Measurements from ENCODE around the gene TCAIM. TPM values are rescaled to one million over a fixed set of nuclear protein-coding genes. Genes with fewer than 3 reads are reported as not detected.

The TCAIM gene
- total RNA-seq, 4 donors from 2014 or later = 26.2 to 33.3 (median 27.7) TPM

DNA sequence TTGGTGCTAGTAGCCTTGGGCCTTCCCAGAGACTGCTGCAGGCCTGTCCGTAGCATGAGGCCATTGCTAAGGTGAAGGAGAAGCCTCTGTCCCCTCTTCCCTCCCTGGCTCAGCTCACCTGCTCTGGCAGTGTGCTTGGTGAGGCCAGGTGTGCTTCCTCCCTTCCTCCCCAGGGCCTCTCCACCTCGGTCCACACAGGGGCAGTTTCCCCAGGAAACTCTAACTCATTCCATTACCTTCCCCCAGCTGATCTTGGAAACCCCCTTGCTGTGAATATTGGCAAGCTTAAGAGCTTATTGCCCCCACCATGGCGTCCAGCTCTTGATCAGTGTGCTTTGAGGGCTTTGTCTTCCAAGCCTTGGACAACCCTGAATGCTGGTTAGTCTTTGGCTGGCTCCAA is 86.2 kb downstream of the TCAIM start:
- WGBS, 2 donors = 70 to 78% methylated on average over 3 of the region's 3 CpGs
- Histone ChIP-seq H3K9me3 (no peaks in the 10 kb centered on the region), H3K27ac (no peak overlapping the region), H3K4me3 (replicated peaks in 1 of 3) (no peak overlapping the region), H3K36me3 (no peaks in the 10 kb centered on the region), H3K27me3 (no peaks in the 10 kb centered on the region), H3K4me1 (no peaks in the 10 kb centered on the region)
- no peak for DNase-seq
- intact Hi-C loops (cut with DNase I) = no loop called here
- TF ChIP-seq, protein P1, sequence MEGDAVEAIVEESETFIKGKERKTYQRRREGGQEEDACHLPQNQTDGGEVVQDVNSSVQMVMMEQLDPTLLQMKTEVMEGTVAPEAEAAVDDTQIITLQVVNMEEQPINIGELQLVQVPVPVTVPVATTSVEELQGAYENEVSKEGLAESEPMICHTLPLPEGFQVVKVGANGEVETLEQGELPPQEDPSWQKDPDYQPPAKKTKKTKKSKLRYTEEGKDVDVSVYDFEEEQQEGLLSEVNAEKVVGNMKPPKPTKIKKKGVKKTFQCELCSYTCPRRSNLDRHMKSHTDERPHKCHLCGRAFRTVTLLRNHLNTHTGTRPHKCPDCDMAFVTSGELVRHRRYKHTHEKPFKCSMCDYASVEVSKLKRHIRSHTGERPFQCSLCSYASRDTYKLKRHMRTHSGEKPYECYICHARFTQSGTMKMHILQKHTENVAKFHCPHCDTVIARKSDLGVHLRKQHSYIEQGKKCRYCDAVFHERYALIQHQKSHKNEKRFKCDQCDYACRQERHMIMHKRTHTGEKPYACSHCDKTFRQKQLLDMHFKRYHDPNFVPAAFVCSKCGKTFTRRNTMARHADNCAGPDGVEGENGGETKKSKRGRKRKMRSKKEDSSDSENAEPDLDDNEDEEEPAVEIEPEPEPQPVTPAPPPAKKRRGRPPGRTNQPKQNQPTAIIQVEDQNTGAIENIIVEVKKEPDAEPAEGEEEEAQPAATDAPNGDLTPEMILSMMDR (IDR thresholded peaks at IDR 0.05) = no peak
- no peak for TF ChIP-seq POLR2A (IDR thresholded peaks at IDR 0.05)

DNA sequence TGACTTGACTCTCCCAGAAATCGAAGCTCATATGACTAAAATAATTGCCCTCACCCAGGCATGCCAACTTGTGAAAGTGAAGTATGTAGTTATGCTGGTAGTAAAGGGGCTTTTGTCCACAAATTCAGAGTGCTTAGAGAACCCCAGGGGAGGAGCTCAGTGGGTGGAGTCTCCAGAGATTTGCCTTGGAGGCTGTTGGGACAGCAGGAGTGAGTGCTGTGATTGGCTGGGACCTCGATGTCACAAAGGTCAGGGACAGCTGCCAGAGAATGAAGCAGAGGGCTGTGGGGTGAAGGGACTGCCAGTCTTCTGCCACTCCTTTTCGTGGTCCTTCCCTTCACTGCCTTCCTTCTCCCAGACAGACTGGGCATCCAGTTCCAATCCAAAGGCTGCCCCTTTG is 89.1 kb downstream of the TCAIM start:
- TF ChIP-seq POLR2A (IDR thresholded peaks at IDR 0.05) = no peak
- TF ChIP-seq, protein P1 (IDR thresholded peaks at IDR 0.05) = no peak
- no peak for DNase-seq
- H3K4me1 ChIP-seq = no peaks in the 10 kb centered on the region
- intact Hi-C loops (cut with DNase I) = no loop called here
- no peak overlapping the region for H3K4me3 ChIP-seq (replicated peaks in 1 of 3)
- H3K36me3 ChIP-seq = no peaks in the 10 kb centered on the region
- H3K27me3 ChIP-seq = no peaks in the 10 kb centered on the region
- WGBS, 2 donors = 83 to 87% methylated on average over 3 of the region's 3 CpGs
- H3K27ac ChIP-seq = no peak overlapping the region
- H3K9me3 ChIP-seq = no peaks in the 10 kb centered on the region

DNA sequence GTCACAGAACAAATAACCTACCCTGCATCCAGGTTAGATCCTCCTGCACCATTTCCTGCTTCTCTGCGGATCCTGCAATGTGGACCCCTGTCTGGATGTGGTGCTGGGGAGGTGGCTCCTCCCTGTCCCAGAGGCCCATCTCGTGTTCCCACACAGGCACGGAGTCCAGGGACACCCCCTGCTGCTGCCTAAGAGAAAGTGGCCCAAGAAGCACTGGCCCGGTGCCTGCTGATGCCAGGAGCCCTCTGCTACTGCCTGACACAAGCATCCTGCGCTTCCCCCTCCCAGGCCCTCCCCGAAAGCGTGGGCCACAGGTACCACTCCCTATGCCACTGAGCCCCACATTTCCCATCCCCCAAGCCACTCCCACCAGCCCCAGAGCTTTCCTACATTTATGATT is 90.3 kb downstream of the TCAIM start:
- Histone ChIP-seq H3K4me3 (replicated peaks in 1 of 3) (no peak overlapping the region), H3K27ac (no peak overlapping the region), H3K4me1 (no peaks in the 10 kb centered on the region), H3K9me3 (no peaks in the 10 kb centered on the region), H3K36me3 (no peaks in the 10 kb centered on the region), H3K27me3 (no peaks in the 10 kb centered on the region)
- WGBS, 2 donors = 76 to 78% methylated on average over 5 of the region's 7 CpGs
- DNase-seq = no peak
- intact Hi-C loops (cut with DNase I) = no loop called here
- no peak for TF ChIP-seq POLR2A (IDR thresholded peaks at IDR 0.05)
- TF ChIP-seq, protein P1 (IDR thresholded peaks at IDR 0.05) = no peak

DNA sequence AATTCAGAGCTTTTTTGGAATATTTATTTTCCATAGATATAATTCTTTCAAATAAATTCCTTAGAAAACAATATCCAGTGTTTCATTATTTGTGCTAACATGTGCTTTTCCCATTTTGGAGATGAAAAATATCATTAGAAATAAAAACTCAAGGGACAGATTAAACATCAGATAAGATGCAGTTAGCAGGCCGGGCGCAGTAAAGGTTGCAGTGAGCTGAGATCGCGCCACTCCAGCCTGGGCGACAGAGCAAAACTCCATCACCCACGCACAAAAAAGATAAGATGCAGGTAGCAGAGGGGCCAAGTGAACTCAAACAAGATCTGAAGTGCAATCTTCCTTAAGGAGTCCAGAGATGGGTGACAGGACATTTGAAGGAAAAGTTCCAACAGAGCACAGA is 90.9 kb downstream of the TCAIM start:
- no peak overlapping the region for H3K4me3 ChIP-seq (replicated peaks in 1 of 3)
- TF ChIP-seq, protein P1 (IDR thresholded peaks at IDR 0.05) = no peak
- no peak for TF ChIP-seq POLR2A (IDR thresholded peaks at IDR 0.05)
- H3K27ac ChIP-seq = no peak overlapping the region
- WGBS, 2 donors = 84 to 90% methylated on average over 6 of the region's 6 CpGs
- intact Hi-C loops (cut with DNase I) = no loop called here
- H3K4me1 ChIP-seq = no peaks in the 10 kb centered on the region
- no peaks in the 10 kb centered on the region for H3K36me3 ChIP-seq
- no peaks in the 10 kb centered on the region for H3K9me3 ChIP-seq
- no peak for DNase-seq
- no peaks in the 10 kb centered on the region for H3K27me3 ChIP-seq

DNA sequence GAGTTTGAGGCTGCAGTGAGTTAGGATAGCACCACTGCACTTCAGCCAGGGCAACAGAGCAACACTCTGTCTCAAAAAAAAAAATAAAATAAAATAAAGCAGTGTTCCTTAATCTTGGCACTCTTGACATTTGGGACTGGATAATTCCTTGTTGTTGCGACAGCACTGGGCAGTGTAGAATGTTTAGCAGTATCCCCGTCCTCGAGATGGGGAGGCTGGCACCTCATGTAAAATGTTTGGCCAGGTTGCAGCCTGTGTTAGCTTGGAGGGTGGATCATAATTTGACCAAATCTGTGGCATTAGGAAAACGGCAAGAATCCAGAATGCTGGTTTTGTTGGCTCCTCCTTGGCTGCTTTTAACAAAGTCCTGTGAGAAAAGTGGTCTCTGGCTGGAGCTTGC is 91.9 kb downstream of the TCAIM start:
- Histone ChIP-seq H3K27ac (no peak overlapping the region), H3K4me1 (no peaks in the 10 kb centered on the region)

More for the DNA sequence above, 91.9 kb downstream of the TCAIM start:
- intact Hi-C loops (cut with DNase I) = no loop called here
- H3K4me3 ChIP-seq (replicated peaks in 1 of 3) = no peak overlapping the region
- DNase-seq = no peak
- TF ChIP-seq, protein P1 (IDR thresholded peaks at IDR 0.05) = no peak
- TF ChIP-seq POLR2A (IDR thresholded peaks at IDR 0.05) = no peak
- H3K9me3 ChIP-seq = no peaks in the 10 kb centered on the region
- no peaks in the 10 kb centered on the region for H3K27me3 ChIP-seq
- no peaks in the 10 kb centered on the region for H3K36me3 ChIP-seq
- 79 to 81% methylated on average over 4 of the region's 4 CpGs for WGBS, 2 donors

Data from thyroid gland (tissue), 4 donors.